WTC11 (cell line): ENCODE results near the gene PRKACB. TPM values are rescaled to one million over a fixed set of nuclear protein-coding genes. Genes with fewer than 3 reads are reported as not detected.

Experiments
- ATAC-seq: fragments of 200-7000 bp; cut with Tn5 transposase; 2 replicates; pipeline ENCODE4 v1.10.0; 2021; ENCODE audit warnings: mild to moderate bottlenecking, moderate library complexity
- CTCF ChIA-PET: fragments of 300-600 bp; sonication (Branson Sonifier 250); formaldehyde crosslinking; loops from one replicate; lab custom pipeline; 2021; ENCODE audit warnings: antibody characterized with exemption; lab: Charles Lee
- POLR2A ChIA-PET: fragments of 350-600 bp; sonication (Branson Sonifier 250); formaldehyde crosslinking; loops from one replicate; lab custom pipeline; 2021; ENCODE audit warnings: antibody characterized with exemption; lab: Charles Lee
- DNase-seq: peaks from one replicate; pipeline ENCODE4 v3.0.0; 2021; ENCODE audit warnings: low spot score
- H3K27ac Mint-ChIP-seq: 2 replicates; pipeline ENCODE4 v1.8.0; 2021; ENCODE audit warnings: mixed read lengths
- H3K27me3 Mint-ChIP-seq: 2 replicates; pipeline ENCODE4 v1.8.0; 2021; ENCODE audit warnings: low read depth, mild to moderate bottlenecking, moderate library complexity, mixed read lengths
- H3K36me3 Mint-ChIP-seq: 2 replicates; pipeline ENCODE4 v1.8.0; 2021; ENCODE audit warnings: mixed read lengths
- H3K4me1 Mint-ChIP-seq: 2 replicates; pipeline ENCODE4 v1.8.0; 2022; ENCODE audit warnings: mixed read lengths
- H3K4me3 Mint-ChIP-seq: 2 replicates; pipeline ENCODE4 v1.8.0; 2021; ENCODE audit warnings: mild to moderate bottlenecking, moderate library complexity, mixed read lengths
- H3K9me3 Mint-ChIP-seq: 2 replicates; pipeline ENCODE4 v1.8.0; 2021; ENCODE audit warnings: mixed read lengths
- AFF4 ChIP-seq: sonication (generic); formaldehyde crosslinking; IDR thresholded peaks from 2 replicates; pipeline ENCODE4 v1.8.1; 2023; ENCODE audit warnings: mild to moderate bottlenecking, missing genetic modification reagents, borderline replicate concordance
- ATF3 ChIP-seq: sonication (generic); formaldehyde crosslinking; conservative IDR thresholded peaks from 2 replicates; pipeline ENCODE4 v1.8.1; 2022; ENCODE audit warnings: mild to moderate bottlenecking, missing genetic modification reagents
- CBFB ChIP-seq: sonication (generic); formaldehyde crosslinking; IDR thresholded peaks from 2 replicates; pipeline ENCODE4 v1.8.1; 2022; ENCODE audit warnings: mild to moderate bottlenecking, low read depth, missing genetic modification reagents
- CREM ChIP-seq: sonication (generic); formaldehyde crosslinking; IDR thresholded peaks from 2 replicates; pipeline ENCODE4 v1.8.1; 2022; ENCODE audit warnings: mild to moderate bottlenecking, missing genetic modification reagents, moderate library complexity
- E2F1 ChIP-seq: sonication (generic); formaldehyde crosslinking; IDR thresholded peaks from 2 replicates; pipeline ENCODE4 v1.8.0; 2022; ENCODE audit warnings: mild to moderate bottlenecking, missing genetic modification reagents
- ELF4 ChIP-seq: sonication (generic); formaldehyde crosslinking; IDR thresholded peaks from 2 replicates; pipeline ENCODE4 v1.8.1; 2022; ENCODE audit warnings: low read depth, mild to moderate bottlenecking, moderate library complexity, missing genetic modification reagents
- ESRRA ChIP-seq: sonication (generic); formaldehyde crosslinking; IDR thresholded peaks from 2 replicates; pipeline ENCODE4 v1.8.1; 2022; ENCODE audit warnings: mild to moderate bottlenecking, missing genetic modification reagents, borderline replicate concordance
- FOXK1 ChIP-seq: sonication (generic); formaldehyde crosslinking; IDR thresholded peaks from 2 replicates; pipeline ENCODE4 v1.8.0; 2022; ENCODE audit warnings: mild to moderate bottlenecking, moderate library complexity, missing genetic modification reagents
- HMGXB4 ChIP-seq: sonication (generic); formaldehyde crosslinking; IDR thresholded peaks from 2 replicates; pipeline ENCODE4 v1.8.1; 2023; ENCODE audit warnings: mild to moderate bottlenecking, moderate library complexity, missing genetic modification reagents
- IRF1 ChIP-seq: sonication (generic); formaldehyde crosslinking; IDR thresholded peaks from 2 replicates; pipeline ENCODE4 v1.8.0; 2023; ENCODE audit warnings: missing genetic modification reagents
- MLX ChIP-seq: sonication (generic); formaldehyde crosslinking; IDR thresholded peaks from 2 replicates; pipeline ENCODE4 v1.8.1; 2023; ENCODE audit warnings: mild to moderate bottlenecking, missing genetic modification reagents, moderate library complexity
- NFYB ChIP-seq: sonication (generic); formaldehyde crosslinking; conservative IDR thresholded peaks from 2 replicates; pipeline ENCODE4 v1.8.0; 2022; ENCODE audit warnings: low read depth, missing genetic modification reagents
- PRRX2 ChIP-seq: fragments of 250-450 bp; sonication (Bioruptor Pico); IDR thresholded peaks from 2 replicates; pipeline ENCODE4 v1.8.0; 2021; ENCODE audit warnings: mild to moderate bottlenecking
- RORB ChIP-seq: fragments of 250-450 bp; sonication (Bioruptor Pico); IDR thresholded peaks from 2 replicates; pipeline ENCODE4 v1.9.0; 2021; ENCODE audit warnings: mild to moderate bottlenecking
- SOX15 ChIP-seq: fragments of 250-450 bp; sonication (Bioruptor Pico); IDR thresholded peaks from 2 replicates; pipeline ENCODE4 v1.9.0; 2021; ENCODE audit warnings: mild to moderate bottlenecking
- TCF7 ChIP-seq: sonication (generic); formaldehyde crosslinking; IDR thresholded peaks from 2 replicates; pipeline ENCODE4 v1.8.0; 2022; ENCODE audit warnings: mild to moderate bottlenecking, low read depth, missing genetic modification reagents, moderate library complexity
- TEAD1 ChIP-seq: sonication (generic); formaldehyde crosslinking; IDR thresholded peaks from 2 replicates; pipeline ENCODE4 v1.8.0; 2022; ENCODE audit warnings: mild to moderate bottlenecking, missing genetic modification reagents
- ZMAT4 ChIP-seq: fragments of 250-450 bp; sonication (Bioruptor Pico); IDR thresholded peaks from 2 replicates; pipeline ENCODE4 v1.9.0; 2021; ENCODE audit warnings: mild to moderate bottlenecking
- ZNF121 ChIP-seq: sonication (generic); formaldehyde crosslinking; IDR thresholded peaks from 2 replicates; pipeline ENCODE4 v1.8.0; 2023; ENCODE audit warnings: missing genetic modification reagents
- total RNA-seq: library from RNA; stranded (reverse); gene quantifications from 3 replicates; pipeline ENCODE4 v1.2.3, GENCODE V29; 2021

PRKACB gene
- total RNA-seq, 1 experiment from 2014 or later, result 18.4 TPM

- ChIA-PET CTCF (no interaction called here), POLR2A (no interaction called here)
- Mint-ChIP-seq H3K27me3 (no peaks in the 10 kb centered on the region), H3K4me3 (no peak overlapping the region), H3K27ac (no peak overlapping the region), H3K9me3 (peaks cover 37% of the 10 kb centered on the region), H3K36me3 (peaks cover 39% of the 10 kb centered on the region), H3K4me1 (peaks cover 2% of the 10 kb centered on the region)
- no peak for DNase-seq
- no peak for ATAC-seq
- TF ChIP-seq FOXK1 (CRISPR knock-in tag) (no peak), CBFB (CRISPR knock-in tag) (no peak), HMGXB4 (no peak), ELF4 (CRISPR knock-in tag) (no peak), SOX15 (CRISPR knock-in tag) (no peak), ZNF121 (CRISPR knock-in tag) (no peak), ATF3 (CRISPR knock-in tag) (no peak), ESRRA (CRISPR knock-in tag) (no peak), AFF4 (no peak), TCF7 (no peak), TEAD1 (CRISPR knock-in tag) (no peak), CREM (CRISPR knock-in tag) (no peak), IRF1 (CRISPR knock-in tag) (no peak), RORB (CRISPR knock-in tag) (no peak), E2F1 (CRISPR knock-in tag) (no peak), MLX (CRISPR knock-in tag) (no peak), PRRX2 (CRISPR knock-in tag) (no peak), ZMAT4 (no peak), NFYB (CRISPR knock-in tag) (no peak)
- TF ChIP-seq, all 79 proteins: peak for 0
Observed at GRCh38 chr1:84190455-84190854, 46.4 kb downstream of the PRKACB start.
